ENCODE measurements around the gene RUNX1.

The RUNX1 gene

GRCh38 chr21:34740198-34740597, 308.9 kb downstream of the RUNX1 start (continued):
- TF ChIP-seq CSRNP3 (CRISPR knock-in tag; IDR thresholded peaks at IDR 0.05) = no peak
- no peak for TF ChIP-seq RARB (CRISPR knock-in tag; IDR thresholded peaks at IDR 0.05)
- no peak for TF ChIP-seq GLIS3 (CRISPR knock-in tag; IDR thresholded peaks at IDR 0.05)
- TF ChIP-seq ESRRG (CRISPR knock-in tag; IDR thresholded peaks at IDR 0.05) = no peak
- TF ChIP-seq, protein P1, sequence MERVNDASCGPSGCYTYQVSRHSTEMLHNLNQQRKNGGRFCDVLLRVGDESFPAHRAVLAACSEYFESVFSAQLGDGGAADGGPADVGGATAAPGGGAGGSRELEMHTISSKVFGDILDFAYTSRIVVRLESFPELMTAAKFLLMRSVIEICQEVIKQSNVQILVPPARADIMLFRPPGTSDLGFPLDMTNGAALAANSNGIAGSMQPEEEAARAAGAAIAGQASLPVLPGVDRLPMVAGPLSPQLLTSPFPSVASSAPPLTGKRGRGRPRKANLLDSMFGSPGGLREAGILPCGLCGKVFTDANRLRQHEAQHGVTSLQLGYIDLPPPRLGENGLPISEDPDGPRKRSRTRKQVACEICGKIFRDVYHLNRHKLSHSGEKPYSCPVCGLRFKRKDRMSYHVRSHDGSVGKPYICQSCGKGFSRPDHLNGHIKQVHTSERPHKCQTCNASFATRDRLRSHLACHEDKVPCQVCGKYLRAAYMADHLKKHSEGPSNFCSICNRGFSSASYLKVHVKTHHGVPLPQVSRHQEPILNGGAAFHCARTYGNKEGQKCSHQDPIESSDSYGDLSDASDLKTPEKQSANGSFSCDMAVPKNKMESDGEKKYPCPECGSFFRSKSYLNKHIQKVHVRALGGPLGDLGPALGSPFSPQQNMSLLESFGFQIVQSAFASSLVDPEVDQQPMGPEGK (CRISPR knock-in tag; IDR thresholded peaks at IDR 0.05; ENCODE audit: borderline replicate concordance) = no peak

All from SK-N-SH treated with all-trans-retinoic acid at 6 μM for 48 hours (cell line).